OCI-LY3 (cell line): ENCODE results near the gene PLXNB1.

Experiments
- H2AFZ ChIP-seq: fragments of 200-600, 300-600 bp; shearing (Covaris generic); 2 replicates; pipeline ENCODE4 v1.6.0; 2014; ENCODE audit warnings: antibody characterized with exemption, low read depth, low read length
- H3K27ac ChIP-seq: fragments of 200-600, 300-600 bp; sonication (generic); 2 replicates; pipeline ENCODE4 v1.5.1; 2014; ENCODE audit warnings: mild to moderate bottlenecking, low read length, moderate library complexity, mixed read lengths
- H3K27me3 ChIP-seq: fragments of 200-600, 300-600 bp; sonication (generic); 2 replicates; pipeline ENCODE4 v1.6.1; 2014; ENCODE audit warnings: low read depth, low read length, mixed read lengths
- H3K36me3 ChIP-seq: fragments of 200-600, 300-600 bp; sonication (generic); replicated peaks from 2 replicates; pipeline ENCODE3; 2014; ENCODE audit warnings: low read depth, low read length, mixed read lengths
- H3K4me1 ChIP-seq: fragments of 300-600, 200-600 bp; sonication (generic); 2 replicates; pipeline ENCODE4 v1.6.1; 2014; ENCODE audit warnings: low read length, mixed read lengths
- H3K4me2 ChIP-seq: fragments of 200-600, 300-600 bp; sonication (generic); 2 replicates; pipeline ENCODE4 v1.6.1; 2014; ENCODE audit warnings: low read length, mixed read lengths
- H3K4me3 ChIP-seq: fragments of 300-600, 200-600 bp; sonication (generic); 2 replicates; pipeline ENCODE4 v1.5.1; 2014; ENCODE audit warnings: antibody characterized with exemption, mild to moderate bottlenecking, low read length, moderate library complexity
- H3K79me2 ChIP-seq: fragments of 300-600, 200-600 bp; shearing (Covaris generic); 2 replicates; pipeline ENCODE4 v1.6.1; 2014; ENCODE audit warnings: mild to moderate bottlenecking, low read length, mixed read lengths
- H3K9ac ChIP-seq: fragments of 300-600, 200-600 bp; shearing (Covaris generic); 2 replicates; pipeline ENCODE4 v1.6.0; 2014; ENCODE audit warnings: mild to moderate bottlenecking, low read length, moderate library complexity
- H3K9me3 ChIP-seq: fragments of 200-600, 300-600 bp; shearing (Covaris generic); 2 replicates; pipeline ENCODE4 v1.6.1; 2014; ENCODE audit warnings: low read length, mixed read lengths; ENCODE audit not compliant: insufficient read depth
- H4K20me1 ChIP-seq: fragments of 200-600, 300-600 bp; sonication (generic); 2 replicates; pipeline ENCODE4 v1.6.1; 2016; ENCODE audit warnings: low read length, mixed read lengths; ENCODE audit not compliant: insufficient read depth
- CTCF ChIP-seq: fragments of 200-600, 300-600 bp; sonication (generic); IDR thresholded peaks from 2 replicates; pipeline ENCODE4 v1.5.1; 2014; ENCODE audit warnings: antibody characterized with exemption, low read length, low read depth
- EZH2phosphoT487 ChIP-seq: fragments of 200-600 bp; shearing (Covaris generic); IDR thresholded peaks from 2 replicates; pipeline ENCODE4 v1.6.1; 2018; ENCODE audit warnings: antibody characterized with exemption, mixed run types, low read depth

PLXNB1 gene

GRCh38 chr3:48372377-48372770 is 57.5 kb downstream of the PLXNB1 start:
- Histone ChIP-seq H3K9ac (no peak overlapping the region), H3K36me3 (no peaks in the 10 kb centered on the region), H3K27ac (no peak overlapping the region), H3K79me2 (no peaks in the 10 kb centered on the region), H3K4me3 (no peak overlapping the region), H3K9me3 (no peaks in the 10 kb centered on the region), H3K4me2 (no peak overlapping the region), H4K20me1 (no peaks in the 10 kb centered on the region), H3K27me3 (no peaks in the 10 kb centered on the region), H2AFZ (no peak overlapping the region), H3K4me1 (no peaks in the 10 kb centered on the region)
- no peak for TF ChIP-seq CTCF
- no peak for TF ChIP-seq EZH2phosphoT487

DNA sequence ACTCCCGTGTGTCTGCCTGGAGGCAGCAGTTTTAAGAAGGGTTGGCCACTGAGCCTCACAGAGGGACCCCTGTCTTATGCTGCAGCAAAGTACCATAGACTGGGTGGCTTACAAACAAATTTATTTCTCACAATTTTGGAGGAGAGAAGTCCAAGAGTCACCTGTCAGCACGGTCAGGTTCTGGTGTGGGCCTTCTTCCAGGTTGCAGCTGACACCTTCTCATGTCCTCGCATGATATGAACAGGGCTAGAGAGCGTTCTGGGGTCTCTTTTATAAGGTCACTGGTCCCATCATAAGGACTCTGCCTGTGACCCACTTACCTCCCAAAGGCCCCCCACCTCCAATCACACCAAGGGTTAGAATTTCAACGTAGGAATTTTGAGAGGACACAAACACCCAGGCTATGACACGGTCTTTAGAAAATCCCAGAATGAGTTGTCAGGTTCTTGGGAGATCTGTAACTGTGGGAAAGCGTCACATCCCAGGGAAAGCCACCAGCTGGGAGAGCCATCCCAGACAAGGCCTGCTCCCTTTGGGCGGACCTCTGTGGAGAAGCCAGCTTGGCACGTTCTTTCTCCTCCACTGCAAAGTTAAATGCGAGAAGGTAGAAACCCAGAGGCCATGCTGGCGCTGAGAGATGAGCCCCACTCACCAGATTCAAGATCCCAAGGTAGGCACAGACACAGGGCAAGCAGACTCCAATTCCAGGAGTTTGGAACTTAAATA is 58.1 kb downstream of the PLXNB1 start, which contains the start of gene FBXW12:
Gene FBXW12, plus strand, starts transcription at position 569 of the 726 bp plus-strand sequence. CDS start 549 bp downstream, outside the sequence.
- H3K4me3 ChIP-seq = no peak within 1 kb of the TSS
- no peaks in the 10 kb centered on the region for H3K36me3 ChIP-seq
- no peak within 1 kb of the TSS for H3K9ac ChIP-seq
- H3K4me1 ChIP-seq = no peaks in the 10 kb centered on the region
- no peaks in the 10 kb centered on the region for H3K27me3 ChIP-seq
- H2AFZ ChIP-seq = no peak within 1 kb of the TSS
- no peaks in the 10 kb centered on the region for H3K9me3 ChIP-seq
- no peak for TF ChIP-seq EZH2phosphoT487
- TF ChIP-seq CTCF = no peak
- no peaks in the 10 kb centered on the region for H4K20me1 ChIP-seq
- H3K79me2 ChIP-seq = no peaks in the 10 kb centered on the region
- no peak within 1 kb of the TSS for H3K27ac ChIP-seq
- no peak within 1 kb of the TSS for H3K4me2 ChIP-seq

DNA sequence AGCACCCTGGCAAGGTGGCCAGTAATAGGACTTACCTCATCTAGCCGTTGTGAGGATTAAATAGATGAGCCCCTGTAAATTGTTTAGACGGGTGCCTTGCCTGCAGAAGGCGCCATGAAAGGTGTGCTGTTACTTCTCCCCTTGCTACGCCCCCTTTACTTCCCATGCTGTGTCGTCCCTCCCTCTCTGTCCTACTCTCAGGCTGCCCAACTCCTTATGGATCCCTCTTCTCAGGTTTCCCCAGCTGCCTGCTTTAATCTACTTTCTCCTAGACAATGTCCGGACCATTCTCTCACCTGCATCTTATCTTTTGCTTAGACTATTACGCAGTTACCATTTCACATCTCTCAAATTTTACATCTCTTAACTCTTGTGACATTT is 59.6 kb downstream of the PLXNB1 start:
- Histone ChIP-seq H3K27ac (no peak overlapping the region), H2AFZ (no peak overlapping the region), H3K9me3 (no peaks in the 10 kb centered on the region), H3K9ac (no peak overlapping the region), H3K79me2 (no peaks in the 10 kb centered on the region), H4K20me1 (no peaks in the 10 kb centered on the region), H3K4me1 (no peaks in the 10 kb centered on the region), H3K27me3 (no peaks in the 10 kb centered on the region), H3K4me3 (no peak overlapping the region), H3K4me2 (no peak overlapping the region), H3K36me3 (no peaks in the 10 kb centered on the region)
- no peak for TF ChIP-seq EZH2phosphoT487
- no peak for TF ChIP-seq CTCF

- Histone ChIP-seq H3K27me3 (no peaks in the 10 kb centered on the region), H3K4me2 (no peak overlapping the region), H3K79me2 (no peaks in the 10 kb centered on the region), H3K36me3 (no peaks in the 10 kb centered on the region), H3K9me3 (no peaks in the 10 kb centered on the region), H2AFZ (no peak overlapping the region), H4K20me1 (no peaks in the 10 kb centered on the region), H3K4me3 (no peak overlapping the region), H3K4me1 (no peaks in the 10 kb centered on the region), H3K9ac (no peak overlapping the region), H3K27ac (no peak overlapping the region)
- TF ChIP-seq CTCF = no peak
- no peak for TF ChIP-seq EZH2phosphoT487
Measured at GRCh38 chr3:48369693-48370332, 60.1 kb downstream of the PLXNB1 start.
